ENCODE data around the gene S100A11.

S100A11 gene

DNA sequence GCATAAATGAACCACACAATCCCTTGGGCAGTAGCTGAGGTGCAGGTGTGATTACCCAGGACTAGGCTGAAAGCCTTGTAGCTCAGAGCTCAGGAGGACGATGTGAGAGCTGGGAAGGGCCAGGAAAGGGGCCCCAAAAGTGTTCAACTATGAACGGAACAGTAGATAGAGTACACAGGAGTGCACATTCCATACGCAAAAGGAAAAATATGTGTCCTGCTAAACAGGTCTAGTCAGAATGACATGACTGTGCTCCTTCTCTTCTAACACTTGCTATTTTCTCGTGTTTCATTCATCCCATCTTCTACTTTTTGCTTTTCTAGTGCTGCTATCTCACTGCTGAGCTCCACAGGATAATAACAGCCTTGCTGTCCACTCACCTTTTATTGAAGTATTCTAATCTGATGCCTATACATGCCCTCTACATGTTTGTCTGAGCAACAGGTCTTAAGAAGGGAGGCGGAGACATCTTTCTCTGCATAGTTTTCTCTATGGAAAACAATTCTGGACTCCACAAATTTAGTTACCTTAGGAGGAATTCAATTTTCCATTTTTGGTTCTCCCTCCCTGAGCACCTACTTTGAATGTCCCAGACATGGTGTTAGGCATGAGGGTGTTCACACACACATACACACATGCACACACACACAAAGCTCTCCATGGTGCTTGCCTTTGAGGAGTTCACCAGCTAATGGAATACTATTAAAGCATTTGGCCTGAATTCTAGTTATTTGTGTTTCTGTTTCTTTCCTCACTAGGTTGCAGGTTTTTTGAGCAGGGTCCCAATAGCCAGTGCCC lies 46.5 kb downstream of the S100A11 start:
- no peak for DNase-seq (ENCODE audit: extremely low read depth, low read depth)
- TF ChIP-seq, protein P1, sequence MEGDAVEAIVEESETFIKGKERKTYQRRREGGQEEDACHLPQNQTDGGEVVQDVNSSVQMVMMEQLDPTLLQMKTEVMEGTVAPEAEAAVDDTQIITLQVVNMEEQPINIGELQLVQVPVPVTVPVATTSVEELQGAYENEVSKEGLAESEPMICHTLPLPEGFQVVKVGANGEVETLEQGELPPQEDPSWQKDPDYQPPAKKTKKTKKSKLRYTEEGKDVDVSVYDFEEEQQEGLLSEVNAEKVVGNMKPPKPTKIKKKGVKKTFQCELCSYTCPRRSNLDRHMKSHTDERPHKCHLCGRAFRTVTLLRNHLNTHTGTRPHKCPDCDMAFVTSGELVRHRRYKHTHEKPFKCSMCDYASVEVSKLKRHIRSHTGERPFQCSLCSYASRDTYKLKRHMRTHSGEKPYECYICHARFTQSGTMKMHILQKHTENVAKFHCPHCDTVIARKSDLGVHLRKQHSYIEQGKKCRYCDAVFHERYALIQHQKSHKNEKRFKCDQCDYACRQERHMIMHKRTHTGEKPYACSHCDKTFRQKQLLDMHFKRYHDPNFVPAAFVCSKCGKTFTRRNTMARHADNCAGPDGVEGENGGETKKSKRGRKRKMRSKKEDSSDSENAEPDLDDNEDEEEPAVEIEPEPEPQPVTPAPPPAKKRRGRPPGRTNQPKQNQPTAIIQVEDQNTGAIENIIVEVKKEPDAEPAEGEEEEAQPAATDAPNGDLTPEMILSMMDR (IDR thresholded peaks at IDR 0.05; ENCODE audit: low read depth, low read length), result no peak

DNA sequence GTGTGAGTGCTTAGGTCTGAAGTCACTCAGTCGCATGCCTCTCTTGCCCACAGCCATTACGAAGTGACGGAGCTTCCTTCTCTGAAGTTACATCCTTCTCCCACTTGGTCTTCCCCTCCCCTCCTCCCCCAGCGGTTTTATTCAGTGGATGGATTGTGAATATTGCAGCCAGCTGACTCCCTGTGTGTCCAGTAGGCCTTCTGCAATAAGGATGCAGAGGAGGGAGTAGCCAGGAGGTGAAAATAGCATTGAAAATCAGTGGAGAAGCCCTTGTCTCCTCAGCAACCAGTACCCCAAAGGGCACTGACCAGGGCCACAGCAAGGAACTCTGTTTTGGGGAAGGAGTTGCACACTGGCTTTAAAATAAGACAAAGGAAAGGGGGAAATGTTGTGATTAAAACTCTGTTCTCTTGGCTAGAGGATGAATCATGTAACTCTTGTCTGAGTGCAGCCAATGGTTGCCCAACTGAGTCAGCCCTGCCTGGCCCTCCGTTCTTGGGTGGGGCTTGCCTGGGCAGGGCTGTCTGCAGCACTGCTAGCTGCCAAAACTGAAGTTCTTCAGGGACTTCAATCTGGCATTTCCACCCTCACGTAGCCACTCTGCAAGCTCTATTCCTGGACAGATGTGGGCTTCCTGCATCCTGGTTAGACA lies 47.5 kb downstream of the S100A11 start:
- peak; percentile 61 for DNase-seq (ENCODE audit: extremely low read depth, low read depth)

DNA sequence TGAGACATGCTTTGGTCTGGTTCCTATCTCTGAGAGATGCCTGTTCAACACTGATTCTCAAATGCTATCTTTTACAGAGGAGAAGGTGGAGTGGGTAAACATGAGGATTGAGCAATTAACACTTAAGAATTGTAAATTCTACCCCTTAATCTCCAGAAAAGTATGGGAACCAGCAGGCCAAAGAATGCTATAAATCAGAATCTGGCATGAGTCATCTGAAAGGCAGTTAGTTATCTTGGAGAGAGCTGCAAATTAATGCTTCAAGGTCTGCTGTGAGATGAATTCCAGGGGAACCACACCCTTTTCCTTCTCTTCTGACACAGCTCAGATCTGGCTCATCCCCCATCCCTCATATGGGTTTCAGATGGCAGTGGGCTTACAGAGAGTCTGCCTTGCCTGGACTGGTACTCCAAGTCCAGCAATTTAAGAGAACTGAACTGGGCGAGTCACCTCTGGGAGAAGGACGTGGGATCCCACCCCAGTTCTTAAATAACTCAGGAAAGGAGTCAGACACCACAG lies 48.3 kb downstream of the S100A11 start:
- DNase-seq (ENCODE audit: extremely low read depth, low read depth), result no peak
- TF ChIP-seq, protein P1 (IDR thresholded peaks at IDR 0.05; ENCODE audit: low read depth, low read length), result no peak

More for the DNA sequence above, 47.5 kb downstream of the S100A11 start:
- TF ChIP-seq, protein P1 (IDR thresholded peaks at IDR 0.05; ENCODE audit: low read depth, low read length), result no peak

DNA sequence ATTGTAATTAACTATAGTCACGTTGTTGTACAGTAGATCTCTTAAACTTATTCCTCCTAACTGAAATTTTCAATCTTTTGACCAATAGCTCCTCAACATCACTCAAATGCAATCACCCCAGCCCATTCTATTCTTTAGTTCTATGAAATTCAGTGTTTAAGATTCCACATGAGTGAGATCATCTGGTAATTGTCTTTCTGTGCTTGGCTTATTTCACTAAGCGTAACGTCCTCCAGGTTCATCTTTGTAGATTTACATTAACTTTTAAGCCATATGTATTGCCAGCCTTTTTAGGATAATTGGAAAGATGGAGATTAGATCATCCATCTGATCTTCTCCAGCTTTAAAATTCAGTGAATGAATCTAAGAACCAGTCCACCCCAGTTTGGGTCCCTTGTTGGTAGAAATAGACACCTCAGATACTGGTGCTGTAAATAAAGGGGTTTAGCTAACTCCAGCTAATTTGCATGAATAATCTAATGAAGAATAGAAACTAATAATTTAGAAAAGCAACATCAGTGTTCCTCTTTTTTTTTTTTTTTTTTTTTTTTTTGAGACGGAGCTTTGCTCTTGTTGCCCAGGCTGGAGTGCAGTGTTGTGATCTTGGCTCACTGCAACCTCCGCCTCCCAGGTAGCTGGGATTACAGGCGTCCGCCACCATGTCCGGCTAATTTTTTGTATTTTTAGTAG lies 50.2 kb downstream of the S100A11 start:
- TF ChIP-seq, protein P1 (IDR thresholded peaks at IDR 0.05; ENCODE audit: low read depth, low read length), result no peak
- no peak for DNase-seq (ENCODE audit: extremely low read depth, low read depth)

DNA sequence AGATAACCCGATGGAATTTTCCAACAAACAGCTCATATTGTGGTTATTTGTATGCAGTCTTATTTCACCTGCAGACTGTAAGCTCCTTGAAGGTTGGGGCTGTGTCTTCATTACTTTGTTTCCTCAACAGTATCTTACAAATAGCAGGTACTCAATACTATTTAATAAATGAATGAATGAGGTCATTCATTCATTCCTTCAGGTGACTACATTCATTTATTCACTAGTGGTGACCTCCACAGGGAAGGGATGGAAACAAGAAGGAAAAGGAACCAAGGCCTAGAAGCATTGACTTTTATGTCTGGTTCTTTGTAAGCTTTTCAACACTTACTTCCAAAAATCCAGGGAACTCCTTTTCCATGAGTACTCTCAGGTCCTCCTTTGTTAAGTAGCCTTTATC lies 51.0 kb downstream of the S100A11 start:
- TF ChIP-seq, protein P1 (IDR thresholded peaks at IDR 0.05; ENCODE audit: low read depth, low read length), result no peak
- no peak for DNase-seq (ENCODE audit: extremely low read depth, low read depth)

DNA sequence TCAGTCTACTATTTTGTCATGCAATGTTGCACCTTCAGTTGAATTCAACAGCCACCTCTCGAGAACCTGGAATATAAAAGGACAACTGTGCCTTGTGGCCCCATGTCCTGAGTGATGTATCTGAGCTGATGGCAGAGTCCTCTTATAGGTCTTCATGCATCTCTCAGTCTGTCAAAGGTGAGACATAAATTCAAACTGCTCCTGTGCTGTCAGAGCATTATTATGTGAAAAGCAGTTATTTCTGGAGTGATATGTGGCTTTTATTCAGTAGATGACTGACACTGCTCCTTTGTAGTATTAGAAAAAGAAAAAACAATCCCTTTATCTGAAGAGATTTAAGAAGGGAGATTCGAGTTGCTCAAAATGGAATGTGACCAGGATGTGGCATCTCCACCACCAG lies 51.5 kb downstream of the S100A11 start:
- no peak for DNase-seq (ENCODE audit: extremely low read depth, low read depth)

More for the DNA sequence above, 51.5 kb downstream of the S100A11 start:
- TF ChIP-seq, protein P1 (IDR thresholded peaks at IDR 0.05; ENCODE audit: low read depth, low read length), result no peak
